Spleen (tissue), 11 donors: ENCODE data around the gene TCF7. TPM values are rescaled to one million over a fixed set of nuclear protein-coding genes. Genes with fewer than 3 reads are reported as not detected.
A peak's percentile ranks its signal among the peaks of the same experiment; 100 is the strongest.

ENCODE experiments used
- DNase-seq: peaks from one replicate; pipeline ENCODE4 v3.0.0-alpha.2; 2020
- H3K27ac ChIP-seq, 8 donors: fragments of 200-600 bp; sonication (generic) in 7 of 8; 1 replicate in 4 of 8; 2 replicates in 4 of 8; pipeline versions ENCODE4 v1.5.0 to v1.8.0; 2016 to 2021; ENCODE audit warnings: inconsistent platforms in 4 of 8, mild to moderate bottlenecking in 4 of 8, moderate library complexity in 1 of 8
- H3K27me3 ChIP-seq, 7 donors: fragments of 200-600 bp; sonication (generic) in 6 of 7; replicated peaks in 1 of 7; 1 replicate in 4 of 7; 2 replicates in 3 of 7; pipeline versions ENCODE4 v1.5.0 to v1.8.0; 2016 to 2021; ENCODE audit warnings: inconsistent platforms in 3 of 7, mild to moderate bottlenecking in 1 of 7
- H3K36me3 ChIP-seq, 6 donors: fragments of 200-600 bp; sonication (generic) in 5 of 6; 1 replicate in 4 of 6; 2 replicates in 2 of 6; pipeline versions ENCODE4 v1.5.0 to v1.8.0; 2016 to 2021; ENCODE audit warnings: inconsistent platforms in 2 of 6
- H3K4me1 ChIP-seq, 6 donors: fragments of 200-600 bp; sonication (generic) in 5 of 6; 1 replicate in 3 of 6; 2 replicates in 3 of 6; pipeline versions ENCODE4 v1.5.0 to v1.8.0; 2016 to 2021; ENCODE audit warnings: inconsistent platforms in 3 of 6
- H3K4me3 ChIP-seq, 8 donors: fragments of 200-600 bp; sonication (generic) in 7 of 8; 1 replicate in 4 of 8; 2 replicates in 4 of 8; pipeline versions ENCODE4 v1.5.0 to v1.8.0; 2016 to 2021; ENCODE audit warnings: inconsistent platforms in 4 of 8, mild to moderate bottlenecking in 4 of 8, moderate library complexity in 2 of 8
- H3K9me3 ChIP-seq, 8 donors: fragments of 200-600 bp; sonication (generic) in 7 of 8; 1 replicate in 4 of 8; 2 replicates in 4 of 8; pipeline versions ENCODE4 v1.5.0 to v1.8.0; 2016 to 2021; ENCODE audit warnings: inconsistent platforms in 4 of 8
- CTCF ChIP-seq, 11 experiments: fragments of 200-600 bp in 7 of 11; fragments of 450-650 bp in 4 of 11; sonication (generic) in 4 of 11; IDR thresholded peaks in 8 of 11; conservative IDR thresholded peaks in 3 of 11; 1 replicate in 7 of 11; 2 replicates in 4 of 11; pipeline versions ENCODE4 v1.4.0 to v1.8.0; 2016 to 2021; ENCODE audit warnings: antibody characterized with exemption in 11 of 11, inconsistent platforms in 4 of 11, mild to moderate bottlenecking in 1 of 11
- POLR2A ChIP-seq, 3 donors: fragments of 450-650 bp; IDR thresholded peaks; one replicate each; pipeline ENCODE4 v1.5.1; 2017; ENCODE audit warnings: antibody characterized with exemption in 3 of 3, mild to moderate bottlenecking in 1 of 3
- POLR2AphosphoS5 ChIP-seq, 3 donors: sonication (generic); formaldehyde crosslinking; IDR thresholded peaks; one replicate each; pipeline ENCODE4 v1.5.1; 2017; ENCODE audit warnings: antibody characterized with exemption in 3 of 3
- WGBS, 5 donors: extraction: QIAGEN DNeasy Blood & Tissue Kit in 3 of 5; methylation state at CpG; one replicate each; pipeline versions ENCODE4 v1.1.5 to v1.1.7; 2013 to 2018; 5-methylcytosine and 5-hydroxymethylcytosine counted together
- intact Hi-C: fragments of 100-400 bp; cut with DNase I; formaldehyde crosslinking; loops from one replicate; pipeline ENCODE4 v1.15.0; 2023; ENCODE audit warnings: low total_unique reads
- polyA plus RNA-seq, 3 donors: library from polyadenylated mRNA; stranded (reverse); fragments of 200-250 nt; gene quantifications; one replicate each; pipeline ENCODE4 v1.2.1, GENCODE V29; 2013
- total RNA-seq, 7 donors: library from RNA; depleted of rRNA in 3 of 7; stranded (reverse); fragments of >200 nt in 3 of 7; fragmentation: NEBNext Ultra II Directional in 4 of 7; extraction: Animal tissue kit (Norgen Biotek cat#: 25700) in 4 of 7; gene quantifications; one replicate each; pipeline versions ENCODE4 v1.1.0 to v1.2.1, GENCODE V29; 2016 to 2021
- donor health status: healthy with polysubstance abuse.
- donor health status: DM: no; HTN: no; CAD: no; lungs with moderate emphysema.
- donor health status: DM: no; HTN: no; CAD: no.
- donor health status: Bipolar disorder and iron deficiency.
- donor health status: healthy.
- donor health status: DM: no; HTN: no; CAD: no.
- donor health status: DM: yes; HTN: yes; CAD: no.

The TCF7 gene
- total and polyA plus RNA-seq, 10 donors, result 13.7 to 88.3 (median 36.8) TPM

GRCh38 chr5:134106991-134107701, 7.3 kb upstream of the TCF7 start:
- no peaks in the 10 kb centered on the region for H3K9me3 ChIP-seq
- peaks cover 0 to 62% (median 34%) of the 10 kb centered on the region in 6 donors for H3K4me1 ChIP-seq
- H3K27ac ChIP-seq, result no peak overlapping the region
- no peak for DNase-seq
- WGBS, 5 donors, result 70 to 81% (median 78%) methylated on average over 5 to 10 of the region's 10 CpGs
- no peak overlapping the region for H3K4me3 ChIP-seq
- no peaks in the 10 kb centered on the region for H3K36me3 ChIP-seq
- H3K27me3 ChIP-seq, result peaks cover 0 to 11% (median 1%) of the 10 kb centered on the region in 7 donors
- TF ChIP-seq POLR2A (IDR thresholded peaks at IDR 0.05) (no peak), CTCF (IDR thresholded peaks at IDR 0.05 in 8 of 11, conservative IDR thresholded peaks at IDR 0.05 in 3 of 11) (no peak), POLR2AphosphoS5 (IDR thresholded peaks at IDR 0.05) (no peak)
- intact Hi-C loops, result no loop called here

DNA sequence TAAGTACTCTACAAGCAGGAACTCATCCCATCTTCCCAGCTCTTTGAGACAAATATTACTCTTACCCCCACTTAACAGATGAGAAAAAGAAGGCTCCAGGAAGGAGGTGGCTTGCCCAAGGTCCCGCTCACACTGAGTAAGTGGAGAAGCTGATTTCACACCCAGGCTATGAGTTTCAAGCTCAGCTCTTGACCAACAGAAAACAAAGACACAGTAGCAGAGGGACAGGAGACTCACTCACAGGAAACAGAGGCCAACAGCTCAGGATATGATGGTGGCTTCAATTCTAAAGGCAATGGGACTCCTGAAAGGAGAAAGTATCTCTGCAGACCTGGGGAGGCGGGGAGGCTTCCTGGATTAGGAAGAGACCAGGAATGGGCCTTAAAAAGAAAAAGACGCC, 6.7 kb upstream of the TCF7 start:
- intact Hi-C loops, result no loop called here
- no peak overlapping the region for H3K4me3 ChIP-seq
- H3K27me3 ChIP-seq, result peaks cover 0 to 17% (median 8%) of the 10 kb centered on the region in 7 donors
- H3K9me3 ChIP-seq, result no peaks in the 10 kb centered on the region
- 88 to 95% (median 90%) methylated on average over 3 of the region's 3 CpGs for WGBS, 5 donors
- H3K27ac ChIP-seq, result no peak overlapping the region
- TF ChIP-seq POLR2AphosphoS5 (IDR thresholded peaks at IDR 0.05) (no peak), CTCF (IDR thresholded peaks at IDR 0.05 in 8 of 11, conservative IDR thresholded peaks at IDR 0.05 in 3 of 11) (no peak), POLR2A (IDR thresholded peaks at IDR 0.05) (no peak)
- H3K36me3 ChIP-seq, result no peaks in the 10 kb centered on the region
- H3K4me1 ChIP-seq, result peaks cover 0 to 62% (median 33%) of the 10 kb centered on the region in 6 donors
- DNase-seq, result no peak

DNA sequence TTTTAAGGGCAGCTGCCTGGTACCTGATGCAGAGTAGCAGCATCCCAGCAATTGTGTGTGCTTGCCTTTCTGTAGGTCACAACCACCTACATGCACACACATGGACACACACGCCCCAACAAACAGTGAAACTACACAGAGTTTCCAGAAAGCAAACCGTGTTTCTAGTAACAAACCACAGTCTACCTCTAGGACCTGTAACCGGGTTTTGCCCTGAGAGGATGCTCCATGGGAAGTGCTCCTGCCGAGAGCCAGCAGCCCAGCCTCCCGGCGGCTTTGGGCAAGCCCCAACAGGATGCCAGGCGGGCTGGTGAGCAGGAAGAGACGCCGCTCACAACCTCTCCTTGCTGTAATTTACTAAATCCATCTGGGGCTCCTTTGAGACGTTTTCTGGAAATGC, 4.1 kb upstream of the TCF7 start:
- no peak overlapping the region for H3K4me3 ChIP-seq
- no peaks in the 10 kb centered on the region for H3K36me3 ChIP-seq
- H3K27ac ChIP-seq, result no peak overlapping the region
- peaks cover 10 to 56% (median 37%) of the 10 kb centered on the region in 6 donors for H3K4me1 ChIP-seq
- no peak for DNase-seq
- 42 to 55% (median 47%) methylated on average over 10 of the region's 10 CpGs for WGBS, 5 donors
- intact Hi-C loops, result no loop called here
- TF ChIP-seq POLR2AphosphoS5 (IDR thresholded peaks at IDR 0.05) (peak in 1 of 3 donors; percentile 44), POLR2A (IDR thresholded peaks at IDR 0.05) (no peak), CTCF (IDR thresholded peaks at IDR 0.05 in 8 of 11, conservative IDR thresholded peaks at IDR 0.05 in 3 of 11) (no peak)
- no peaks in the 10 kb centered on the region for H3K9me3 ChIP-seq
- H3K27me3 ChIP-seq, result peaks cover 0 to 41% (median 17%) of the 10 kb centered on the region in 7 donors

- peak overlapping the region in 1 of 8 donors; percentile 29 for H3K27ac ChIP-seq
- H3K27me3 ChIP-seq, result peaks cover 0 to 51% (median 17%) of the 10 kb centered on the region in 7 donors
- 67 to 83% (median 78%) methylated on average over 6 of the region's 6 CpGs for WGBS, 5 donors
- H3K9me3 ChIP-seq, result no peaks in the 10 kb centered on the region
- intact Hi-C loops, result no loop called here
- H3K36me3 ChIP-seq, result no peaks in the 10 kb centered on the region
- H3K4me3 ChIP-seq, result no peak overlapping the region
- no peak for DNase-seq
- no peak for TF ChIP-seq POLR2AphosphoS5 (IDR thresholded peaks at IDR 0.05)
- TF ChIP-seq POLR2A (IDR thresholded peaks at IDR 0.05), result no peak
- TF ChIP-seq CTCF (IDR thresholded peaks at IDR 0.05 in 8 of 11, conservative IDR thresholded peaks at IDR 0.05 in 3 of 11), result no peak
- H3K4me1 ChIP-seq, result peaks cover 10 to 62% (median 42%) of the 10 kb centered on the region in 6 donors
Measured at GRCh38 chr5:134111741-134112647, 2.5 kb upstream of the TCF7 start.
